OCI-LY3 (cell line): ENCODE measurements around the gene MAGIX.

ENCODE experiments used
- H2AFZ ChIP-seq: fragments of 200-600, 300-600 bp; shearing (Covaris generic); 2 replicates; pipeline ENCODE4 v1.6.0; 2014; ENCODE audit warnings: antibody characterized with exemption, low read depth, low read length
- H3K27ac ChIP-seq: fragments of 200-600, 300-600 bp; sonication (generic); 2 replicates; pipeline ENCODE4 v1.5.1; 2014; ENCODE audit warnings: mild to moderate bottlenecking, low read length, moderate library complexity, mixed read lengths
- H3K27me3 ChIP-seq: fragments of 200-600, 300-600 bp; sonication (generic); 2 replicates; pipeline ENCODE4 v1.6.1; 2014; ENCODE audit warnings: low read depth, low read length, mixed read lengths
- H3K36me3 ChIP-seq: fragments of 200-600, 300-600 bp; sonication (generic); replicated peaks from 2 replicates; pipeline ENCODE3; 2014; ENCODE audit warnings: low read depth, low read length, mixed read lengths
- H3K4me1 ChIP-seq: fragments of 300-600, 200-600 bp; sonication (generic); 2 replicates; pipeline ENCODE4 v1.6.1; 2014; ENCODE audit warnings: low read length, mixed read lengths
- H3K4me2 ChIP-seq: fragments of 200-600, 300-600 bp; sonication (generic); 2 replicates; pipeline ENCODE4 v1.6.1; 2014; ENCODE audit warnings: low read length, mixed read lengths
- H3K4me3 ChIP-seq: fragments of 300-600, 200-600 bp; sonication (generic); 2 replicates; pipeline ENCODE4 v1.5.1; 2014; ENCODE audit warnings: antibody characterized with exemption, mild to moderate bottlenecking, low read length, moderate library complexity
- H3K79me2 ChIP-seq: fragments of 300-600, 200-600 bp; shearing (Covaris generic); 2 replicates; pipeline ENCODE4 v1.6.1; 2014; ENCODE audit warnings: mild to moderate bottlenecking, low read length, mixed read lengths
- H3K9ac ChIP-seq: fragments of 300-600, 200-600 bp; shearing (Covaris generic); 2 replicates; pipeline ENCODE4 v1.6.0; 2014; ENCODE audit warnings: mild to moderate bottlenecking, low read length, moderate library complexity
- H3K9me3 ChIP-seq: fragments of 200-600, 300-600 bp; shearing (Covaris generic); 2 replicates; pipeline ENCODE4 v1.6.1; 2014; ENCODE audit warnings: low read length, mixed read lengths; ENCODE audit not compliant: insufficient read depth
- H4K20me1 ChIP-seq: fragments of 200-600, 300-600 bp; sonication (generic); 2 replicates; pipeline ENCODE4 v1.6.1; 2016; ENCODE audit warnings: low read length, mixed read lengths; ENCODE audit not compliant: insufficient read depth
- CTCF ChIP-seq: fragments of 200-600, 300-600 bp; sonication (generic); IDR thresholded peaks from 2 replicates; pipeline ENCODE4 v1.5.1; 2014; ENCODE audit warnings: antibody characterized with exemption, low read length, low read depth
- EZH2phosphoT487 ChIP-seq: fragments of 200-600 bp; shearing (Covaris generic); IDR thresholded peaks from 2 replicates; pipeline ENCODE4 v1.6.1; 2018; ENCODE audit warnings: antibody characterized with exemption, mixed run types, low read depth

MAGIX gene

GRCh38 chrX:49175435-49176274 is 13.1 kb downstream of the MAGIX start:
- Histone ChIP-seq H3K79me2 (peaks cover 8% of the 10 kb centered on the region; the same call in 1 of the 2 replicates), H3K4me3 (no peak overlapping the region), H3K9me3 (no peaks in the 10 kb centered on the region), H2AFZ (no peak overlapping the region), H3K9ac (no peak overlapping the region), H3K4me1 (peaks cover 4% of the 10 kb centered on the region; the same call in 1 of the 2 replicates), H3K27ac (no peak overlapping the region), H4K20me1 (0 out of 2 replicates have a peak, but pooled peaks cover 6% of the 10 kb centered on the region), H3K36me3 (peaks cover 8% of the 10 kb centered on the region), H3K27me3 (no peaks in the 10 kb centered on the region), H3K4me2 (no peak overlapping the region)
- TF ChIP-seq EZH2phosphoT487 (no peak), CTCF (no peak)

GRCh38 chrX:49176421-49177326 is 14.1 kb downstream of the MAGIX start:
- 0 out of 2 replicates have a peak, but pooled peaks cover 6% of the 10 kb centered on the region for H4K20me1 ChIP-seq
- H3K4me2 ChIP-seq = no peak overlapping the region
- H3K79me2 ChIP-seq = peaks cover 8% of the 10 kb centered on the region; the same call in 1 of the 2 replicates
- H3K27me3 ChIP-seq = no peaks in the 10 kb centered on the region
- H3K36me3 ChIP-seq = peaks cover 8% of the 10 kb centered on the region
- H3K9me3 ChIP-seq = no peaks in the 10 kb centered on the region
- H3K4me1 ChIP-seq = peaks cover 4% of the 10 kb centered on the region; the same call in 1 of the 2 replicates
- no peak overlapping the region for H2AFZ ChIP-seq
- H3K27ac ChIP-seq = no peak overlapping the region
- no peak overlapping the region for H3K9ac ChIP-seq
- no peak overlapping the region for H3K4me3 ChIP-seq
- TF ChIP-seq EZH2phosphoT487 (no peak), CTCF (no peak)

GRCh38 chrX:49177338-49177833 is 14.8 kb downstream of the MAGIX start:
- Histone ChIP-seq H3K36me3 (peaks cover 9% of the 10 kb centered on the region), H3K79me2 (peaks cover 8% of the 10 kb centered on the region; the same call in 1 of the 2 replicates), H2AFZ (no peak overlapping the region), H4K20me1 (0 out of 2 replicates have a peak, but pooled peaks cover 6% of the 10 kb centered on the region), H3K9me3 (no peaks in the 10 kb centered on the region), H3K4me1 (peaks cover 4% of the 10 kb centered on the region; the same call in 1 of the 2 replicates), H3K27me3 (no peaks in the 10 kb centered on the region), H3K9ac (no peak overlapping the region), H3K4me2 (no peak overlapping the region), H3K4me3 (no peak overlapping the region), H3K27ac (no peak overlapping the region)
- TF ChIP-seq CTCF = peak; percentile 19; the same call in 1 of the 2 replicates
- no peak for TF ChIP-seq EZH2phosphoT487
